Progenitor cell of endocrine pancreas (in vitro differentiated cells): ENCODE data around the gene GOLGA8N. TPM values are rescaled to one million over a fixed set of nuclear protein-coding genes. Genes with fewer than 3 reads are reported as not detected.
"Not testable (repeated sequence)": the region's sequence is repeated elsewhere in the genome, so short reads cannot be mapped to it uniquely, and the experiment has no call there.

Experiments
- DNase-seq: peaks from one replicate; pipeline ENCODE4 v3.0.0; 2021; ENCODE audit warnings: low spot score; ENCODE audit not compliant: unreplicated experiment
- H3K27ac Mint-ChIP-seq: 2 replicates; pipeline ENCODE4 v1.8.0; 2021; ENCODE audit warnings: mild to moderate bottlenecking, moderate library complexity, mixed read lengths
- H3K27me3 Mint-ChIP-seq: 2 replicates; pipeline ENCODE4 v1.8.0; 2021; ENCODE audit warnings: mixed read lengths
- H3K36me3 Mint-ChIP-seq: 2 replicates; pipeline ENCODE4 v1.8.0; 2022; ENCODE audit warnings: mixed read lengths; ENCODE audit not compliant: insufficient read depth
- H3K4me1 Mint-ChIP-seq: 2 replicates; pipeline ENCODE4 v1.8.0; 2021; ENCODE audit warnings: low read depth, mixed read lengths
- H3K4me3 Mint-ChIP-seq: 2 replicates; pipeline ENCODE4 v1.8.0; 2021; ENCODE audit warnings: low read depth, mild to moderate bottlenecking, moderate library complexity, mixed read lengths
- H3K9me3 Mint-ChIP-seq: 2 replicates; pipeline ENCODE4 v1.8.0; 2021; ENCODE audit warnings: low read depth, mixed read lengths
- total RNA-seq: library from RNA; stranded (reverse); gene quantifications from 2 replicates; pipeline ENCODE4 v1.2.1, GENCODE V29; 2021
- TF ChIP-seq, protein P1 (sequence below): fragments of 200-600 bp; sonication (generic); IDR thresholded peaks from one replicate; pipeline ENCODE4 v1.5.0; 2021; ENCODE audit warnings: antibody characterized with exemption, mild to moderate bottlenecking; ENCODE audit not compliant: unreplicated experiment

The GOLGA8N gene
- total RNA-seq, 1 donor from 2014 or later = 0.69 TPM

DNA sequence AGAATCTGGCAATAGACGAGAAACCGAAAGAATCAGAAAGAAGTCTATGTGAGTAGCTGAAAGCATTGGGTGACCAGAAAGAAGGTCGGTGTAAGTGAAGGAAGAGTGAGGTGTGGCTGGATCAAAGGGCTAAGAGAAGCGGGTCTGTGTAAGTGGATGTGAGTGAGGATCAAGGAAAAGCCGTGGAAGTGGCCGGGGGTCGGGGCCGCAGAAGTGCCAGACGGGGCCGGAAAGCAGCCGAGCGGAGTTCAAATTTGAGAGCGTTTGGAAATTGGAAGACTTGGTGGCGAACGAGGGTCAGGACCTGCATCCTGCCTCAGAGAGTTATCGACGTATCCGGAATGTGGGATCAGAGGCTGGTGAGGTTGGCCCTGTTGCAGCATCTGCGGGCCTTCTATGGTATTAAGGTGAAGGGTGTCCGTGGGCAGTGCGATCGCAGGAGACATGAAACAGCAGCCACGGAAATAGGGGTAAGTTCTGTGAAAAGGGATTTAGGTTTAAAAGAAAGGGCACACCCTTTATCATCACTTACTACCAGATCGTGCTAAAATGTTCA is 22.7 kb downstream of the GOLGA8N start:
- peaks cover 12% of the 10 kb centered on the region for H3K4me1 Mint-ChIP-seq
- peak overlapping the region; percentile 95 for H3K27ac Mint-ChIP-seq

DNA sequence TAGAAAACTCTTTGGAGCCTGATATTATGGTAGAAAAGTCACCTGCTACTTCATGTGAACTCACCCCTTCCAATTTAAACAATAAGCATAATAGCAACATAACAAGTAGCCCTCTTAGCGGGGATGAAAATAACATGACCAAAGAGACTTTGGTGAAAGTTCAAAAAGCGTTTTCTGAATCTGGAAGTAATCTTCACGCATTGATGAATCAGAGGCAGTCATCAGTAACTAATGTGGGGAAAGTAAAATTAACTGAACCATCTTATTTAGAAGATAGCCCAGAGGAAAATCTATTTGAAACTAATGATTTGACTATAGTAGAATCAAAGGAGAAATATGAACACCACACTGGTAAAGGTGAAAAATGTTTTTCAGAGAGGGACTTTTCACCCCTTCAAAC is 43.2 kb downstream of the GOLGA8N start:
- no peaks in the 10 kb centered on the region for H3K9me3 Mint-ChIP-seq
- H3K4me3 Mint-ChIP-seq = no peak overlapping the region
- no peak overlapping the region for H3K27ac Mint-ChIP-seq
- no peaks in the 10 kb centered on the region for H3K27me3 Mint-ChIP-seq
- H3K36me3 Mint-ChIP-seq = peaks cover 4% of the 10 kb centered on the region
- no peak for DNase-seq
- H3K4me1 Mint-ChIP-seq = peaks cover 2% of the 10 kb centered on the region
- TF ChIP-seq, protein P1, sequence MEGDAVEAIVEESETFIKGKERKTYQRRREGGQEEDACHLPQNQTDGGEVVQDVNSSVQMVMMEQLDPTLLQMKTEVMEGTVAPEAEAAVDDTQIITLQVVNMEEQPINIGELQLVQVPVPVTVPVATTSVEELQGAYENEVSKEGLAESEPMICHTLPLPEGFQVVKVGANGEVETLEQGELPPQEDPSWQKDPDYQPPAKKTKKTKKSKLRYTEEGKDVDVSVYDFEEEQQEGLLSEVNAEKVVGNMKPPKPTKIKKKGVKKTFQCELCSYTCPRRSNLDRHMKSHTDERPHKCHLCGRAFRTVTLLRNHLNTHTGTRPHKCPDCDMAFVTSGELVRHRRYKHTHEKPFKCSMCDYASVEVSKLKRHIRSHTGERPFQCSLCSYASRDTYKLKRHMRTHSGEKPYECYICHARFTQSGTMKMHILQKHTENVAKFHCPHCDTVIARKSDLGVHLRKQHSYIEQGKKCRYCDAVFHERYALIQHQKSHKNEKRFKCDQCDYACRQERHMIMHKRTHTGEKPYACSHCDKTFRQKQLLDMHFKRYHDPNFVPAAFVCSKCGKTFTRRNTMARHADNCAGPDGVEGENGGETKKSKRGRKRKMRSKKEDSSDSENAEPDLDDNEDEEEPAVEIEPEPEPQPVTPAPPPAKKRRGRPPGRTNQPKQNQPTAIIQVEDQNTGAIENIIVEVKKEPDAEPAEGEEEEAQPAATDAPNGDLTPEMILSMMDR = no peak

More for the DNA sequence above, 22.7 kb downstream of the GOLGA8N start:
- not testable (repeated sequence) for DNase-seq, H3K36me3 Mint-ChIP-seq, H3K27me3 Mint-ChIP-seq, H3K9me3 Mint-ChIP-seq
- peak overlapping the region; percentile 98 for H3K4me3 Mint-ChIP-seq

DNA sequence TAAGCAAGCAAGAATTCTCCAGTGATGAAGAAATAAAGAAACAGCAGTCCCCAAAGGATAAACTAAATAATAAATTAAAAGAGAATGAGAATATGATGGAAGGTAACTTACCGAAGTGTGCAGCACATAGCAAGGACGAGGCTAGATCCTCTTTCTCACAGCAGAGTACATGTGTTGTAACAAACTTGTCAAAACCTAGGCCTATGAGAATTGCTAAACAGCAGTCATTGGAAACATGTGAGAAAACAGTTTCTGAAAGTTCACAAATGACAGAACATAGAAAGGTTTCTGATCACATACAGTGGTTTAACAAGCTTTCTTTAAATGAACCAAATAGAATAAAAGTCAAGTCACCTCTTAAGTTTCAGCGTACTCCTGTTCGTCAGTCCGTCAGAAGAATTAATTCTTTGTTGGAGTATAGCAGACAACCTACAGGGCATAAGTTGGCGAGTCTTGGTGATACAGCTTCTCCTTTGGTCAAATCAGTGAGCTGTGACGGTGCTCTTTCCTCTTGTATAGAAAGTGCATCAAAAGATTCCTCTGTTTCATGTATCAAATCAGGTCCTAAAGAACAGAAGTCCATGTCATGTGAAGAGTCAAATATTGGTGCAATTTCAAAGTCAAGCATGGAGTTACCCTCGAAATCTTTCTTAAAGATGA is 43.8 kb downstream of the GOLGA8N start:
- TF ChIP-seq, protein P1 = no peak
- Mint-ChIP-seq H3K4me3 (no peak overlapping the region), H3K27me3 (peaks cover 4% of the 10 kb centered on the region), H3K36me3 (peaks cover 4% of the 10 kb centered on the region), H3K4me1 (peaks cover 6% of the 10 kb centered on the region), H3K9me3 (no peaks in the 10 kb centered on the region), H3K27ac (no peak overlapping the region)
- no peak for DNase-seq

DNA sequence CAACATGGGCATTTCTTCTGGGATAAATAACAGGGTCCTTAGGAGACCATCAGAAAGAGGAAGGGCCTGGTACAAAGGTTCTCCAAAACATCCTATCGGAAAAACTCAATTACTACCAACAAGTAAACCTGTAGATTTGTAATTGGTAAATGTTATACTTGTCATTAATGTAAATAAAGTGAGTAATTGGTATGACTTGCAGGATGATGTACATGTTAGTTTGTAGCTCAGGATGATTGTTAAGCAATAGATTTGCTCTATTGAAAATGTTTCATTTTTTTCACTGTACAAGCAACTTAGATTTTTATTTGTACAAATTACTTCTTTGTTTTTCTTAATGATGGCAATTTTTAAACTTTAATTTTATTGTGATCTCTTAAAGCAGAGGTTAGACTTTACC is 44.4 kb downstream of the GOLGA8N start:
- no peak for DNase-seq
- Mint-ChIP-seq H3K4me3 (no peak overlapping the region), H3K4me1 (peaks cover 7% of the 10 kb centered on the region), H3K36me3 (peaks cover 4% of the 10 kb centered on the region), H3K27ac (no peak overlapping the region), H3K27me3 (peaks cover 4% of the 10 kb centered on the region), H3K9me3 (no peaks in the 10 kb centered on the region)
- TF ChIP-seq, protein P1 = no peak

DNA sequence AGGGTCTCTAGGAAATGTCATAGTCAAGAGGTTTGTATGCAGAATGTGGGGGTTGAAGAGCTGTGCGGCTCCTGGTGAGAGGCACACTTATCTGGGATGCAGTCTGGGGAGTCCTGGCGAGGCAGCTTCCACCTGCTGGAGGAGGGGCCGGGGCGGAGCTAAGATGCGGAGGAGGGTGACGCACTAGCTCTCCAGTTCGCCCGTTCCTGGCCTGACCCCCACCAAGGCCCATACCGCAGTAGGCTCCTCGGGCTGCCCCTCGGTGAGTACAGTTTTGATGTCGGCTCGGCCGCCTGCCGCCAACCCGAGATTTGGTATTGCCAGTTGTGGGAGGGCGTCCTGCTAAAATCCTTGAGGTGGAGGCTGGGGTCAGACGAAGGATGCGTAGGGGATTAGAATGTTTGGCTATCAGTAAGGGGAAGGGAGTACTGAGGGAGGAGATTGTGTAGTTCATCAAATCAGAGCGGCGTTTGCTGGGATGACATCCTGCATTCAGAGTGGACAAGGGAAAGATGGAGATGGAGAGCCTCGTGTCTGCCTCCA is 48.3 kb downstream of the GOLGA8N start, which contains the start of gene SCG5:
SCG5 (plus strand) TSS at position 194 of the 543 bp plus-strand sequence. CDS start 1,883 bp downstream, outside the sequence.
- Mint-ChIP-seq H3K9me3 (no peaks in the 10 kb centered on the region), H3K27ac (peak within 1 kb of the TSS; percentile 94), H3K27me3 (peaks cover 9% of the 10 kb centered on the region), H3K36me3 (peaks cover under 1% of the 10 kb centered on the region), H3K4me1 (peaks cover 12% of the 10 kb centered on the region), H3K4me3 (peak within 1 kb of the TSS; percentile 83)
- TF ChIP-seq, protein P1 = no peak
- DNase-seq = peak; percentile 46
